ENCODE data around the gene SORCS2.

The SORCS2 gene

DNA sequence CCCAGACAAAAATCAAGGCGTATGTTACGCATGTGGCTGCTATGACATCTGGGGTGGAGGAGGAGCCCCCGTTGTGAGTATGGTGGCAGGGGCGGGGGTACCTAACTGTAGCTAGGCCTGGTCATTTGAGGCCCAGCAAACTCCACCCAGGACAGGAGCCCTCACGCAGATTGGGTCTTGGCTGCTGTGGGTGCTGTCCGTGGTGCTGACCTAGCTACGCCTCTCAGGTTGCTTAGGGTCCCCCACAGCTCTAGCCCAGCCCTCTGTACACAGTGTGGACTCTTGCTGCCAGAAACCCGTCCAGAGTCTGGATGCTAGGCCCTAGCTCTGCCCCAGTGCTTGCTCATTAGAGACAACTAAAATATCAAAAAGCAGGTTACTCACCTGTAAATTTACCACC lies 389.1 kb downstream of the SORCS2 start:
- H3K27ac ChIP-seq (ENCODE audit: low read depth, low read length, poor library complexity, severe bottlenecking) = no peak overlapping the region
- TF ChIP-seq, protein P1, sequence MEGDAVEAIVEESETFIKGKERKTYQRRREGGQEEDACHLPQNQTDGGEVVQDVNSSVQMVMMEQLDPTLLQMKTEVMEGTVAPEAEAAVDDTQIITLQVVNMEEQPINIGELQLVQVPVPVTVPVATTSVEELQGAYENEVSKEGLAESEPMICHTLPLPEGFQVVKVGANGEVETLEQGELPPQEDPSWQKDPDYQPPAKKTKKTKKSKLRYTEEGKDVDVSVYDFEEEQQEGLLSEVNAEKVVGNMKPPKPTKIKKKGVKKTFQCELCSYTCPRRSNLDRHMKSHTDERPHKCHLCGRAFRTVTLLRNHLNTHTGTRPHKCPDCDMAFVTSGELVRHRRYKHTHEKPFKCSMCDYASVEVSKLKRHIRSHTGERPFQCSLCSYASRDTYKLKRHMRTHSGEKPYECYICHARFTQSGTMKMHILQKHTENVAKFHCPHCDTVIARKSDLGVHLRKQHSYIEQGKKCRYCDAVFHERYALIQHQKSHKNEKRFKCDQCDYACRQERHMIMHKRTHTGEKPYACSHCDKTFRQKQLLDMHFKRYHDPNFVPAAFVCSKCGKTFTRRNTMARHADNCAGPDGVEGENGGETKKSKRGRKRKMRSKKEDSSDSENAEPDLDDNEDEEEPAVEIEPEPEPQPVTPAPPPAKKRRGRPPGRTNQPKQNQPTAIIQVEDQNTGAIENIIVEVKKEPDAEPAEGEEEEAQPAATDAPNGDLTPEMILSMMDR (IDR thresholded peaks at IDR 0.05; ENCODE audit: low read length) = no peak
- TF ChIP-seq EZH2 (IDR thresholded peaks at IDR 0.05; ENCODE audit: borderline replicate concordance, low read length) = no peak
- no peaks in the 10 kb centered on the region for H3K79me2 ChIP-seq (ENCODE audit: insufficient read depth, low read length)
- H3K9me3 ChIP-seq (ENCODE audit: low read length) = no peaks in the 10 kb centered on the region
- no peak overlapping the region for H3K9ac ChIP-seq (ENCODE audit: low read length)
- H3K36me3 ChIP-seq (ENCODE audit: insufficient read depth, low read length) = no peaks in the 10 kb centered on the region
- no peaks in the 10 kb centered on the region for H3K4me1 ChIP-seq (ENCODE audit: insufficient read depth, low read length, severe bottlenecking)
- no peaks in the 10 kb centered on the region for H3K9me2 ChIP-seq (ENCODE audit: low read depth, low read length)
- no peaks in the 10 kb centered on the region for H4K20me1 ChIP-seq (ENCODE audit: insufficient read depth, low read length)
- no peaks in the 10 kb centered on the region for H3K27me3 ChIP-seq (ENCODE audit: insufficient read depth, low read length)
- H3K4me2 ChIP-seq (ENCODE audit: low read length) = no peak overlapping the region
- H3K4me3 ChIP-seq (ENCODE audit: low read depth, low read length, poor library complexity, severe bottlenecking) = no peak overlapping the region
- no peaks in the 10 kb centered on the region for H3F3A ChIP-seq (ENCODE audit: insufficient read depth, low read length)
- H2AFZ ChIP-seq (ENCODE audit: low read length) = no peak overlapping the region

DNA sequence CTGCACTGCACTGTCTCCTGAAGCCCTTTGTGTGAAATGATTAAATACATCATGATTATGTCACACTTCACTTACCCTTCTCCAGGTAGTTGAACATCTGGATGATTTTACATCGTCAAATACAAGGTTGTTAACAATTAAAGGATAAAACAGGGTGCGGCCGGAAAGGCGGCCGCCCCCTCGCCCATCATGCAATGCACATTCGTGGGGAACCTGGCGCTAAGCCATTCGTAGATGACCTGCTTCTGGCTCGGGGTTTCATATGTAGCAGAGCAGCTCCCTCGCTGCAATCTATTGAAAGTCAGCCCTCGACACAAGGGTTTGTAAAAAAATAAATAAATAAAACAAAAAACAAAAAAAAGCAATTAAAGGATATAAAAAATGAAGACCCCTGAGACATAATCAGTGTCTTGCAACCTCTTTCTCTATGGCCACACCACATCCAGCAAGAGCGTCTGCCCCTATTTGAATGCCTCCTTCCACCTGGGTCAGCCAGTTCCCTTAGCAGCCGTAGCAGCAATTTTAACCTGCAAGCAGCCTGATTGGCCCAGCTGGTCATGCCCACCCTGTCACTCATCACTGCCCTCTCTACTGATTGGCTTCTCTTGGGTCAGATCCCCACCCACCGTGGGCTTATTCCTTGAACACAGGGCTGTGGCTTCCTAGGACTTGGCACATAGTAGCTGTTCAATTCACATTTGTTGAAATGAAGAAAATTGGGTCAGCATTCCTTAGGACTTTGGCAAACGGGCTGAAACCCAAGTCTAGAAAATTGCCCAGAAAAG lies 390.2 kb downstream of the SORCS2 start:
- Histone ChIP-seq H3K4me1 (ENCODE audit: insufficient read depth, low read length, severe bottlenecking) (no peaks in the 10 kb centered on the region), H4K20me1 (ENCODE audit: insufficient read depth, low read length) (no peaks in the 10 kb centered on the region), H3K36me3 (ENCODE audit: insufficient read depth, low read length) (no peaks in the 10 kb centered on the region), H3K9me2 (ENCODE audit: low read depth, low read length) (no peaks in the 10 kb centered on the region), H3K4me2 (ENCODE audit: low read length) (no peak overlapping the region), H3K4me3 (ENCODE audit: low read depth, low read length, poor library complexity, severe bottlenecking) (no peak overlapping the region), H3K9me3 (ENCODE audit: low read length) (no peaks in the 10 kb centered on the region), H3F3A (ENCODE audit: insufficient read depth, low read length) (no peaks in the 10 kb centered on the region), H3K79me2 (ENCODE audit: insufficient read depth, low read length) (no peaks in the 10 kb centered on the region), H3K9ac (ENCODE audit: low read length) (no peak overlapping the region), H3K27ac (ENCODE audit: low read depth, low read length, poor library complexity, severe bottlenecking) (no peak overlapping the region), H3K27me3 (ENCODE audit: insufficient read depth, low read length) (no peaks in the 10 kb centered on the region), H2AFZ (ENCODE audit: low read length) (no peak overlapping the region)
- no peak for TF ChIP-seq EZH2 (IDR thresholded peaks at IDR 0.05; ENCODE audit: borderline replicate concordance, low read length)
- TF ChIP-seq, protein P1 (IDR thresholded peaks at IDR 0.05; ENCODE audit: low read length) = no peak

DNA sequence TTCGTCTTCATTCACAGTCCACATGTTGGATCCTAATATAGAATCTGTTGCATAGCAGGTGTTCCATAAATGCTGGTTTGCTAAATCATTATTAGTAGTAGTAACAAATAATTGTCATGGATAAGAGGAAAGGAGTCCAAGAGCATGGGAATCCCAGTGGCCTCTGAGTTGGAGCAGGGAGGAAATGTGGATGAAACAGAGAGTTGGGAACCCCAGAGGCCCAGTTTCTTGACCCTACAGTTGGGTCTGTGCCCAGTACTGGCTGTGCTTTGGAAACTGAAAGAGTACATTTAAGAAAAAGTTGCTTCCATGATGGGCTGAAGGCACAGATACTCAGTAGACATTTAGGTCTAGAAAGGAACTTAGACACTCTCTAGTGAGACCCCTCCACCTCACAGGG lies 391.8 kb downstream of the SORCS2 start:
- Histone ChIP-seq H3K4me2 (ENCODE audit: low read length) (no peak overlapping the region), H3K27me3 (ENCODE audit: insufficient read depth, low read length) (no peaks in the 10 kb centered on the region), H3F3A (ENCODE audit: insufficient read depth, low read length) (no peaks in the 10 kb centered on the region), H3K4me3 (ENCODE audit: low read depth, low read length, poor library complexity, severe bottlenecking) (no peak overlapping the region), H4K20me1 (ENCODE audit: insufficient read depth, low read length) (no peaks in the 10 kb centered on the region), H3K79me2 (ENCODE audit: insufficient read depth, low read length) (no peaks in the 10 kb centered on the region), H3K9me2 (ENCODE audit: low read depth, low read length) (no peaks in the 10 kb centered on the region), H3K27ac (ENCODE audit: low read depth, low read length, poor library complexity, severe bottlenecking) (no peak overlapping the region), H2AFZ (ENCODE audit: low read length) (no peak overlapping the region), H3K36me3 (ENCODE audit: insufficient read depth, low read length) (no peaks in the 10 kb centered on the region), H3K9me3 (ENCODE audit: low read length) (no peaks in the 10 kb centered on the region), H3K9ac (ENCODE audit: low read length) (no peak overlapping the region), H3K4me1 (ENCODE audit: insufficient read depth, low read length, severe bottlenecking) (no peaks in the 10 kb centered on the region)
- TF ChIP-seq EZH2 (IDR thresholded peaks at IDR 0.05; ENCODE audit: borderline replicate concordance, low read length) = no peak
- TF ChIP-seq, protein P1 (IDR thresholded peaks at IDR 0.05; ENCODE audit: low read length) = no peak

Measured in OCI-LY1 (cell line).